Measurements from ENCODE around the gene FLYWCH1.

Gene FLYWCH1

GRCh38 chr16:2911638-2912329 is at the start of gene FLYWCH1:
TSS of gene FLYWCH1 (plus strand) at chr16:2911931. CDS start at chr16:2929686, 17,755 bp downstream.
- H3K27me3 Mint-ChIP-seq (ENCODE audit: low read depth, poor library complexity): peaks cover 38% of the 10 kb centered on the region
- TF ChIP-seq CTCF (IDR thresholded peaks at IDR 0.05): no peak
- peak; percentile 98 for DNase-seq

GRCh38 chr16:2865651-2866050 is 46.1 kb upstream of the FLYWCH1 start:
- Mint-ChIP-seq H3K4me1 (peaks cover 5% of the 10 kb centered on the region), H3K27ac (no peak overlapping the region), H3K9me3 (peaks cover 7% of the 10 kb centered on the region), H3K27me3 (ENCODE audit: low read depth, poor library complexity) (peaks cover 78% of the 10 kb centered on the region), H3K36me3 (ENCODE audit: low read depth) (no peaks in the 10 kb centered on the region), H3K4me3 (no peak overlapping the region)
- no peak for TF ChIP-seq CTCF (IDR thresholded peaks at IDR 0.05)
- no peak for DNase-seq

More at GRCh38 chr16:2911638-2912329, at the start of gene FLYWCH1:
- Mint-ChIP-seq H3K9me3 (peaks cover 9% of the 10 kb centered on the region), H3K36me3 (ENCODE audit: low read depth) (peaks cover 5% of the 10 kb centered on the region), H3K27ac (no peak within 1 kb of the TSS), H3K4me3 (peak within 1 kb of the TSS; percentile 86), H3K4me1 (peaks cover 32% of the 10 kb centered on the region)

GRCh38 chr16:2866431-2866830 is 45.3 kb upstream of the FLYWCH1 start:
- H3K4me1 Mint-ChIP-seq: peaks cover 5% of the 10 kb centered on the region
- no peak for TF ChIP-seq CTCF (IDR thresholded peaks at IDR 0.05)
- H3K27me3 Mint-ChIP-seq (ENCODE audit: low read depth, poor library complexity): peaks cover 80% of the 10 kb centered on the region
- no peak for DNase-seq
- H3K9me3 Mint-ChIP-seq: peaks cover 2% of the 10 kb centered on the region
- H3K4me3 Mint-ChIP-seq: no peak overlapping the region
- no peak overlapping the region for H3K27ac Mint-ChIP-seq
- H3K36me3 Mint-ChIP-seq (ENCODE audit: low read depth): no peaks in the 10 kb centered on the region

- no peaks in the 10 kb centered on the region for H3K36me3 Mint-ChIP-seq (ENCODE audit: low read depth)
- no peak overlapping the region for H3K27ac Mint-ChIP-seq
- no peak for DNase-seq
- H3K27me3 Mint-ChIP-seq (ENCODE audit: low read depth, poor library complexity): peaks cover 90% of the 10 kb centered on the region
- peak overlapping the region; percentile 82 for H3K4me3 Mint-ChIP-seq
- peaks cover 6% of the 10 kb centered on the region for H3K4me1 Mint-ChIP-seq
- no peaks in the 10 kb centered on the region for H3K9me3 Mint-ChIP-seq
- no peak for TF ChIP-seq CTCF (IDR thresholded peaks at IDR 0.05)
These were observed 44.1 kb upstream of the FLYWCH1 start for GRCh38 chr16:2867661-2867986.

GRCh38 chr16:2867987-2868789 is 43.5 kb upstream of the FLYWCH1 start:
- DNase-seq: peak; percentile 97
- Mint-ChIP-seq H3K4me3 (peak overlapping the region; percentile 82), H3K4me1 (peaks cover 11% of the 10 kb centered on the region), H3K9me3 (no peaks in the 10 kb centered on the region), H3K27ac (no peak overlapping the region), H3K27me3 (ENCODE audit: low read depth, poor library complexity) (peaks cover 91% of the 10 kb centered on the region), H3K36me3 (ENCODE audit: low read depth) (no peaks in the 10 kb centered on the region)
- peak; percentile 99 for TF ChIP-seq CTCF (IDR thresholded peaks at IDR 0.05)

Measured in nephron progenitor cell (in vitro differentiated cells).